OCI-LY1 (cell line): ENCODE data around the gene PKIG.

ENCODE experiments used
- H2AFZ ChIP-seq: fragments of 200-600 bp; sonication (generic), shearing (Covaris generic); 2 replicates; pipeline ENCODE4 v1.6.0; 2014; ENCODE audit warnings: antibody characterized with exemption, mild to moderate bottlenecking, low read length
- H3F3A ChIP-seq: fragments of 200-600 bp; sonication (generic), shearing (Covaris generic); 2 replicates; pipeline ENCODE4 v1.6.0; 2014; ENCODE audit warnings: mild to moderate bottlenecking, antibody characterized with exemption, low read length, moderate library complexity; ENCODE audit not compliant: insufficient read depth
- H3K27ac ChIP-seq: fragments of 200-600 bp; sonication (generic); 2 replicates; pipeline ENCODE4 v1.5.1; 2014; ENCODE audit warnings: low read length, mixed run types, mild to moderate bottlenecking, low read depth; ENCODE audit not compliant: poor library complexity, severe bottlenecking
- H3K27me3 ChIP-seq: fragments of 200-600 bp; sonication (generic); 2 replicates; pipeline ENCODE4 v1.6.0; 2014; ENCODE audit warnings: antibody characterized with exemption, mild to moderate bottlenecking, low read length, moderate library complexity; ENCODE audit not compliant: insufficient read depth
- H3K36me3 ChIP-seq: fragments of 200-600 bp; sonication (generic); 2 replicates; pipeline ENCODE4 v1.6.1; 2014; ENCODE audit warnings: mild to moderate bottlenecking, antibody characterized with exemption, low read length, moderate library complexity, mixed read lengths; ENCODE audit not compliant: insufficient read depth
- H3K4me1 ChIP-seq: fragments of 200-600 bp; sonication (generic); 2 replicates; pipeline ENCODE4 v1.5.1; 2014; ENCODE audit warnings: mild to moderate bottlenecking, low read length, moderate library complexity; ENCODE audit not compliant: insufficient read depth, severe bottlenecking
- H3K4me2 ChIP-seq: fragments of 200-600 bp; sonication (generic), shearing (Covaris generic); 2 replicates; pipeline ENCODE4 v1.6.1; 2014; ENCODE audit warnings: low read length
- H3K4me3 ChIP-seq: fragments of 200-600 bp; sonication (generic); 2 replicates; pipeline ENCODE4 v1.5.1; 2014; ENCODE audit warnings: low read length, low read depth, mild to moderate bottlenecking, mixed read lengths; ENCODE audit not compliant: poor library complexity, severe bottlenecking
- H3K79me2 ChIP-seq: fragments of 200-600 bp; shearing (Covaris generic); 2 replicates; pipeline ENCODE4 v1.6.1; 2016; ENCODE audit warnings: mixed run types, low read length, mixed read lengths; ENCODE audit not compliant: insufficient read depth
- H3K9ac ChIP-seq: fragments of 200-600 bp; sonication (generic), shearing (Covaris generic); 2 replicates; pipeline ENCODE4 v1.6.1; 2014; ENCODE audit warnings: mild to moderate bottlenecking, low read length, mixed read lengths
- H3K9me2 ChIP-seq: fragments of 200-600 bp; sonication (generic), shearing (Covaris generic); 2 replicates; pipeline ENCODE4 v1.6.1; 2014; ENCODE audit warnings: low read depth, mild to moderate bottlenecking, low read length, mixed read lengths
- H3K9me3 ChIP-seq: fragments of 200-600 bp; shearing (Covaris generic); 2 replicates; pipeline ENCODE4 v1.6.1; 2014; ENCODE audit warnings: low read length, mixed read lengths
- H4K20me1 ChIP-seq: fragments of 200-600 bp; sonication (generic), shearing (Covaris generic); 2 replicates; pipeline ENCODE4 v1.6.0; 2016; ENCODE audit warnings: mild to moderate bottlenecking, low read length; ENCODE audit not compliant: insufficient read depth
- EZH2 ChIP-seq: fragments of 200-600 bp; sonication (generic), shearing (Covaris generic); IDR thresholded peaks from 2 replicates; pipeline ENCODE4 v1.8.0; 2017; ENCODE audit warnings: borderline replicate concordance, mixed run types, mild to moderate bottlenecking, antibody characterized with exemption, low read length, moderate library complexity, mixed read lengths
- TF ChIP-seq, protein P1 (sequence below): fragments of 200-600 bp; sonication (generic), shearing (Covaris generic); IDR thresholded peaks from 2 replicates; pipeline ENCODE4 v1.5.1; 2017; ENCODE audit warnings: mild to moderate bottlenecking, antibody characterized with exemption, low read length, moderate library complexity, mixed read lengths

PKIG gene

GRCh38 chr20:44643596-44644229 is 61.3 kb downstream of the PKIG start:
- H3K4me3 ChIP-seq, result no peak overlapping the region
- H2AFZ ChIP-seq, result no peak overlapping the region
- no peaks in the 10 kb centered on the region for H3K9me2 ChIP-seq
- peak overlapping the region; percentile 76; the same call in 1 of the 2 replicates for H3K9ac ChIP-seq
- peak overlapping the region; percentile 58; the same call in 1 of the 2 replicates for H3K4me2 ChIP-seq
- no peaks in the 10 kb centered on the region for H3K27me3 ChIP-seq
- H3K36me3 ChIP-seq, result peaks cover 9% of the 10 kb centered on the region
- H3K79me2 ChIP-seq, result no peaks in the 10 kb centered on the region
- no peaks in the 10 kb centered on the region for H3F3A ChIP-seq
- no peaks in the 10 kb centered on the region for H4K20me1 ChIP-seq
- TF ChIP-seq, protein P1, sequence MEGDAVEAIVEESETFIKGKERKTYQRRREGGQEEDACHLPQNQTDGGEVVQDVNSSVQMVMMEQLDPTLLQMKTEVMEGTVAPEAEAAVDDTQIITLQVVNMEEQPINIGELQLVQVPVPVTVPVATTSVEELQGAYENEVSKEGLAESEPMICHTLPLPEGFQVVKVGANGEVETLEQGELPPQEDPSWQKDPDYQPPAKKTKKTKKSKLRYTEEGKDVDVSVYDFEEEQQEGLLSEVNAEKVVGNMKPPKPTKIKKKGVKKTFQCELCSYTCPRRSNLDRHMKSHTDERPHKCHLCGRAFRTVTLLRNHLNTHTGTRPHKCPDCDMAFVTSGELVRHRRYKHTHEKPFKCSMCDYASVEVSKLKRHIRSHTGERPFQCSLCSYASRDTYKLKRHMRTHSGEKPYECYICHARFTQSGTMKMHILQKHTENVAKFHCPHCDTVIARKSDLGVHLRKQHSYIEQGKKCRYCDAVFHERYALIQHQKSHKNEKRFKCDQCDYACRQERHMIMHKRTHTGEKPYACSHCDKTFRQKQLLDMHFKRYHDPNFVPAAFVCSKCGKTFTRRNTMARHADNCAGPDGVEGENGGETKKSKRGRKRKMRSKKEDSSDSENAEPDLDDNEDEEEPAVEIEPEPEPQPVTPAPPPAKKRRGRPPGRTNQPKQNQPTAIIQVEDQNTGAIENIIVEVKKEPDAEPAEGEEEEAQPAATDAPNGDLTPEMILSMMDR, result no peak
- TF ChIP-seq EZH2, result no peak
- H3K4me1 ChIP-seq, result peaks cover 76% of the 10 kb centered on the region
- H3K9me3 ChIP-seq, result no peaks in the 10 kb centered on the region
- peak overlapping the region; percentile 95 for H3K27ac ChIP-seq

- no peaks in the 10 kb centered on the region for H3K79me2 ChIP-seq
- peak overlapping the region; percentile 51 for H3K4me2 ChIP-seq
- H3K4me1 ChIP-seq, result peaks cover 81% of the 10 kb centered on the region
- no peaks in the 10 kb centered on the region for H3F3A ChIP-seq
- H3K4me3 ChIP-seq, result no peak overlapping the region
- H3K9me3 ChIP-seq, result no peaks in the 10 kb centered on the region
- H4K20me1 ChIP-seq, result no peaks in the 10 kb centered on the region
- no peaks in the 10 kb centered on the region for H3K9me2 ChIP-seq
- H3K9ac ChIP-seq, result peak overlapping the region; percentile 56; the same call in 1 of the 2 replicates
- H3K36me3 ChIP-seq, result peaks cover 8% of the 10 kb centered on the region
- peak overlapping the region; percentile 95 for H3K27ac ChIP-seq
- no peaks in the 10 kb centered on the region for H3K27me3 ChIP-seq
- H2AFZ ChIP-seq, result no peak overlapping the region
- TF ChIP-seq, protein P1, result no peak
- TF ChIP-seq EZH2, result no peak
Observed at GRCh38 chr20:44644230-44644617, 61.8 kb downstream of the PKIG start.

DNA sequence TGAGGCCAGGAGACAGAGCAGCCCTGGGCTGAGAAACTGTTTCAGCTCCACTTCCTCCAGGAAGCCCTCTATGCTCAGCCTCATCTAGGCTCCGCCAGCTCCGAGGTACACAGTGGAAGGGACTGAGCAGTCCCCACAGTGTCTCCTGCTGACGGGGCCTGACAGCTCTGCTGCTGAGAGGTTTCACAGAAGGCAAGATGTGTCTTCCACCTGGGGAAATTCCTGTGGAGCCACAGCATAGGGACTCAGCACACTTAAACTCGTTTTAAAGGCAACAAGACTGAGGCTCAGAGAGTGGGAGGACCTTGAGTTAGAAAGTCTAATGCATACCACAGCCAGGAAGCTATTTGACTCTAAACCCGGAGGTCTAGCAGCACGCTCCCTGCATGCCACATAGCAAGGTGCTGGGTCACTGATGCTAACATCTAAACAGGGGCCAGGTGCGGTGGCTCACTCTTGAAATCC is 62.3 kb downstream of the PKIG start:
- H3K9me3 ChIP-seq, result no peaks in the 10 kb centered on the region
- no peak overlapping the region for H2AFZ ChIP-seq
- no peaks in the 10 kb centered on the region for H3F3A ChIP-seq
- H3K4me3 ChIP-seq, result no peak overlapping the region
- no peaks in the 10 kb centered on the region for H3K79me2 ChIP-seq
- H3K9ac ChIP-seq, result peak overlapping the region; percentile 56; the same call in 1 of the 2 replicates
- H4K20me1 ChIP-seq, result no peaks in the 10 kb centered on the region
- H3K27me3 ChIP-seq, result no peaks in the 10 kb centered on the region
- TF ChIP-seq, protein P1, result no peak
- no peak for TF ChIP-seq EZH2
- H3K36me3 ChIP-seq, result peaks cover 8% of the 10 kb centered on the region
- peaks cover 86% of the 10 kb centered on the region for H3K4me1 ChIP-seq
- H3K27ac ChIP-seq, result peak overlapping the region; percentile 95
- peak overlapping the region; percentile 51 for H3K4me2 ChIP-seq
- H3K9me2 ChIP-seq, result no peaks in the 10 kb centered on the region
